ENCODE measurements around the gene RIPOR2.

GRCh38 chr6:24910961-24911725, 24.6 kb downstream of the RIPOR2 start:
- TF ChIP-seq, protein P1, sequence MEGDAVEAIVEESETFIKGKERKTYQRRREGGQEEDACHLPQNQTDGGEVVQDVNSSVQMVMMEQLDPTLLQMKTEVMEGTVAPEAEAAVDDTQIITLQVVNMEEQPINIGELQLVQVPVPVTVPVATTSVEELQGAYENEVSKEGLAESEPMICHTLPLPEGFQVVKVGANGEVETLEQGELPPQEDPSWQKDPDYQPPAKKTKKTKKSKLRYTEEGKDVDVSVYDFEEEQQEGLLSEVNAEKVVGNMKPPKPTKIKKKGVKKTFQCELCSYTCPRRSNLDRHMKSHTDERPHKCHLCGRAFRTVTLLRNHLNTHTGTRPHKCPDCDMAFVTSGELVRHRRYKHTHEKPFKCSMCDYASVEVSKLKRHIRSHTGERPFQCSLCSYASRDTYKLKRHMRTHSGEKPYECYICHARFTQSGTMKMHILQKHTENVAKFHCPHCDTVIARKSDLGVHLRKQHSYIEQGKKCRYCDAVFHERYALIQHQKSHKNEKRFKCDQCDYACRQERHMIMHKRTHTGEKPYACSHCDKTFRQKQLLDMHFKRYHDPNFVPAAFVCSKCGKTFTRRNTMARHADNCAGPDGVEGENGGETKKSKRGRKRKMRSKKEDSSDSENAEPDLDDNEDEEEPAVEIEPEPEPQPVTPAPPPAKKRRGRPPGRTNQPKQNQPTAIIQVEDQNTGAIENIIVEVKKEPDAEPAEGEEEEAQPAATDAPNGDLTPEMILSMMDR (IDR thresholded peaks at IDR 0.05; ENCODE audit: low read depth, low read length) = no peak
- no peak for TF ChIP-seq EZH2phosphoT487 (IDR thresholded peaks at IDR 0.05; ENCODE audit: low read depth)

Measured in OCI-LY3 (cell line).